Endothelial cell (in vitro differentiated cells): ENCODE data around the gene NAALADL2. TPM values are rescaled to one million over a fixed set of nuclear protein-coding genes. Genes with fewer than 3 reads are reported as not detected.

ENCODE experiments used
- DNase-seq: peaks from one replicate; pipeline ENCODE4 v3.0.0; 2021; ENCODE audit warnings: low spot score
- H3K27ac Mint-ChIP-seq: one replicate; pipeline ENCODE4 v1.8.0; 2021; ENCODE audit warnings: mixed read lengths, inconsistent platforms; ENCODE audit not compliant: unreplicated experiment
- H3K27me3 Mint-ChIP-seq: one replicate; pipeline ENCODE4 v1.8.0; 2021; ENCODE audit warnings: mild to moderate bottlenecking, moderate library complexity, mixed read lengths, inconsistent platforms; ENCODE audit not compliant: unreplicated experiment
- H3K36me3 Mint-ChIP-seq: one replicate; pipeline ENCODE4 v1.8.0; 2021; ENCODE audit warnings: mild to moderate bottlenecking, low read depth, mixed read lengths, inconsistent platforms; ENCODE audit not compliant: unreplicated experiment
- H3K4me1 Mint-ChIP-seq: one replicate; pipeline ENCODE4 v1.8.0; 2021; ENCODE audit warnings: mild to moderate bottlenecking, mixed read lengths, inconsistent platforms; ENCODE audit not compliant: unreplicated experiment
- H3K4me3 Mint-ChIP-seq: one replicate; pipeline ENCODE4 v1.8.0; 2021; ENCODE audit warnings: mild to moderate bottlenecking, mixed read lengths, inconsistent platforms; ENCODE audit not compliant: unreplicated experiment
- H3K9me3 Mint-ChIP-seq: one replicate; pipeline ENCODE4 v1.8.0; 2021; ENCODE audit warnings: mixed read lengths, inconsistent platforms; ENCODE audit not compliant: unreplicated experiment
- total RNA-seq: library from RNA; stranded (reverse); fragmentation: NEBNext Ultra II Directional; extraction: Animal tissue kit (Norgen Biotek cat#: 25700); gene quantifications from one replicate; pipeline ENCODE4 v1.2.1, GENCODE V29; 2021; ENCODE audit not compliant: unreplicated experiment
- TF ChIP-seq, protein P1 (sequence below): fragments of 200-600 bp; sonication (generic); IDR thresholded peaks from one replicate; pipeline ENCODE4 v1.5.0; 2021; ENCODE audit warnings: antibody characterized with exemption; ENCODE audit not compliant: unreplicated experiment

The NAALADL2 gene
- total RNA-seq, 1 donor from 2014 or later: 3.5 TPM

DNA sequence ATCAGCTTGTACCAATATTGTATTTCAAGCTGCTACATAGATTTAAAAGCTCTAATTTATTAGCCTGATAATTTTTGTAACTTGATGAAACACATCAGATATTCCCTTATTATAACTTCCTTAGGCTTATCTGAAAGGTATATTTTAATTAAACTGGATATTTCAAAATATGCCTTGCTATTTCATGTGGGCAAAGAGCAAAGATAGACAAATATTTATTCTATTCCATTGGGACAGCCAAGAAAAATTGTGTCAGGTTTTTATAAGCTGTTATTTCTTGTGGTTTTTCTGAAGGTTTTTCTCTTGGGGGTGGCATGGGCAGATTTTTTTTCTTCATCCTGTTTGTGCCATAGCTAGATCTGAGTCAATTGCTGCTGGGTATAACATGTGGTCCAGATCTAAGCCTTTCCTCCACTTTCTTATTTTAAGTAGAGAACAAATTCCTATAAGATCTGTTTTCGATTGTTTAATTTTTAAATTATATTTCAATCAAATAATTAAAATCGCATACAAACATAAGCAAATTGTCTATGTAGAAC lies 249.5 kb downstream of the NAALADL2 start:
- no peak for DNase-seq
- no peaks in the 10 kb centered on the region for H3K36me3 Mint-ChIP-seq
- peaks cover 16% of the 10 kb centered on the region for H3K4me1 Mint-ChIP-seq
- TF ChIP-seq, protein P1, sequence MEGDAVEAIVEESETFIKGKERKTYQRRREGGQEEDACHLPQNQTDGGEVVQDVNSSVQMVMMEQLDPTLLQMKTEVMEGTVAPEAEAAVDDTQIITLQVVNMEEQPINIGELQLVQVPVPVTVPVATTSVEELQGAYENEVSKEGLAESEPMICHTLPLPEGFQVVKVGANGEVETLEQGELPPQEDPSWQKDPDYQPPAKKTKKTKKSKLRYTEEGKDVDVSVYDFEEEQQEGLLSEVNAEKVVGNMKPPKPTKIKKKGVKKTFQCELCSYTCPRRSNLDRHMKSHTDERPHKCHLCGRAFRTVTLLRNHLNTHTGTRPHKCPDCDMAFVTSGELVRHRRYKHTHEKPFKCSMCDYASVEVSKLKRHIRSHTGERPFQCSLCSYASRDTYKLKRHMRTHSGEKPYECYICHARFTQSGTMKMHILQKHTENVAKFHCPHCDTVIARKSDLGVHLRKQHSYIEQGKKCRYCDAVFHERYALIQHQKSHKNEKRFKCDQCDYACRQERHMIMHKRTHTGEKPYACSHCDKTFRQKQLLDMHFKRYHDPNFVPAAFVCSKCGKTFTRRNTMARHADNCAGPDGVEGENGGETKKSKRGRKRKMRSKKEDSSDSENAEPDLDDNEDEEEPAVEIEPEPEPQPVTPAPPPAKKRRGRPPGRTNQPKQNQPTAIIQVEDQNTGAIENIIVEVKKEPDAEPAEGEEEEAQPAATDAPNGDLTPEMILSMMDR: no peak
- H3K27me3 Mint-ChIP-seq: no peaks in the 10 kb centered on the region
- H3K4me3 Mint-ChIP-seq: no peak overlapping the region
- no peak overlapping the region for H3K27ac Mint-ChIP-seq
- H3K9me3 Mint-ChIP-seq: no peaks in the 10 kb centered on the region

DNA sequence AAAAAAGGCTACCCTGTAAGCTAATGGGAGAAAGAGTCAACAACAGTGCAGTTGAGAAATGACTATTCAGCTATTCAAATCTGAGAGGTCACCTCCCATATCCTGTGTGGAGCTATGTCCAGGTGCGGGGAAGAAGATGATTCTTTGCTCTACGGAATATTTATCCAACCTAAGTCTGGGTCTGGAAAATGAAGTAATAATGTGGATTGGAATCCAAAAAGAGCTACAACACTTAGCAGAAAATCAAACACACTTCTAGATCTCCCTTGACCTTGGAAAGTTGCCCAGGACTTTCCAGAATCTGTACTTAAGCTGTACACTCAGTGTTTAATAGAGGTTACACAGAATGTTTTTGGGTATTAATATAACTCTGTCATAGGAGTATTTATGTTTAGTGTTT lies 251.9 kb downstream of the NAALADL2 start:
- TF ChIP-seq, protein P1: no peak
- no peaks in the 10 kb centered on the region for H3K27me3 Mint-ChIP-seq
- no peaks in the 10 kb centered on the region for H3K36me3 Mint-ChIP-seq
- H3K4me1 Mint-ChIP-seq: peaks cover 4% of the 10 kb centered on the region
- H3K27ac Mint-ChIP-seq: no peak overlapping the region
- DNase-seq: no peak
- no peak overlapping the region for H3K4me3 Mint-ChIP-seq
- H3K9me3 Mint-ChIP-seq: no peaks in the 10 kb centered on the region

DNA sequence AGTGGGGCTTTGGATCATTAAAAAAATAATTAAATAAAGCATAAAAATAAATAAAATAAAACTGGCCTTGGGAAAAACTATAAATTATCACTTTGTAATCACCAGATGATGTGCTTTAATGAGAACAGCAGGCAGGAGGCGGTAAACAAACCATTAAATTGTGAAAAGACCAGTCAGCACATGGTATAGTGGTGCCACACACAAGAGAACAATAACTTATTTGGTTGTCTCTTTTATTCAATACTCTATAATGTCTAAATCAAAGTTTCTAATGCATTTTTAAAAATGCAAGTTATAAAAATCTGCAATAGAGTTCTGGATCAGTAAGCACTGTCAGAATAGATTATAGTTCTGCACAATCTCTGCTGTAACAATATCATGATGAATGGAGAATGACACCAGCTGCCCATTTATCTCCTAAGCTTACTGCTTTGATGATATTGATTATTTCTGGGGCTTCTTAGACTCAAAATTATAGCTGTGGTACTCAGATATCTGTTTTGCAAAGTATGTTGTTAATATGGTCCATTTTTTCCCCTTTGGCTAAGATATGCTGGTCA lies 259.3 kb downstream of the NAALADL2 start:
- Mint-ChIP-seq H3K4me3 (no peak overlapping the region), H3K36me3 (no peaks in the 10 kb centered on the region), H3K9me3 (no peaks in the 10 kb centered on the region), H3K4me1 (no peaks in the 10 kb centered on the region), H3K27me3 (no peaks in the 10 kb centered on the region), H3K27ac (no peak overlapping the region)
- no peak for DNase-seq
- TF ChIP-seq, protein P1: no peak

DNA sequence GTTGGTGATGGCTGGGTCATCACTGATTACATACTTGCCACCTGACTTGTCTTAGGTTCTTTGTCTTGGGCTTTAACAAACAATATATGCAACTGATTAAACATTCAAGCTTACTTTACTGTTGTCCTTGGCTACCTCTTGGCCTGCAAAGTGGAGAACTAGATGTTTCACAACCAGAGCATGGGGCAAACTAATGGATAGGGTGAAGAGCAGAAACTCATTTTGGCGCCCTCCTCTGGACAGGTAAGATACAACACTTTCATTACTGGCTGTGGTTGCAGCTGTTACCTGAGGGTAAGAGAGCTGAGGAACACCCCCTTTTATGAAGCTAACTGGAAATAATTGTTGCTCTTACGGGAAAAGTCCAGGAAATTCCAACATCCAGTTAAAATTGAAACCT lies 262.1 kb downstream of the NAALADL2 start:
- H3K27me3 Mint-ChIP-seq: no peaks in the 10 kb centered on the region
- TF ChIP-seq, protein P1: peak; percentile 49
- H3K36me3 Mint-ChIP-seq: no peaks in the 10 kb centered on the region
- H3K9me3 Mint-ChIP-seq: no peaks in the 10 kb centered on the region
- H3K4me3 Mint-ChIP-seq: no peak overlapping the region
- H3K27ac Mint-ChIP-seq: no peak overlapping the region
- no peaks in the 10 kb centered on the region for H3K4me1 Mint-ChIP-seq
- DNase-seq: no peak

DNA sequence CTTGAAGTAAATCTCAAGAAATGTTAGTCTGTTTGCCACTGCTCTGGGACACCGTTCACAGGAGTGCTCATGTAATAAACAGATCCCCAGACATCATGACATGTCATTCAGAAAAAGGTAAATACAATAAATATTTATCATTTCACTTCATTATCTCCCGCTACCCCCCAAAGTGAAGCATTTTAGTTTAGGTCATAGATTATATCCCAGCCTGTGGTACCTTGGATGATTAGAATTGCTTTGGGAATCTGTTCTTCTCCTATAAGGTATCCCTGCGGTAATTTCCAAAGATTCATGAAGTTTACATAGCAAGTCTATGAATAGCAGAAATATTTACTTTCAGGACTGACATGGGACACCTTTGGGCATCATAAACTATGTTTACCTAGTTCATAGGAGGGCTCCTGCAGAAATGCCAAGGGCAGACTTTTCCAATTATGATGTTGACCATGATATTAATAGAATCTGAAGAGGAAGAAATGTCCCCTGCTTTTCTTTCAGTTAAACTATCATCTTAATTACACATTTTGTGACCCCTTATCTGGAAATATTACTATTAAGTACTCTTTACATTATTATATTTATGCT lies 268.0 kb downstream of the NAALADL2 start:
- H3K27me3 Mint-ChIP-seq: no peaks in the 10 kb centered on the region
- DNase-seq: no peak
- H3K9me3 Mint-ChIP-seq: no peaks in the 10 kb centered on the region
- H3K4me3 Mint-ChIP-seq: no peak overlapping the region
- H3K27ac Mint-ChIP-seq: no peak overlapping the region
- TF ChIP-seq, protein P1: no peak
- H3K4me1 Mint-ChIP-seq: no peaks in the 10 kb centered on the region
- H3K36me3 Mint-ChIP-seq: no peaks in the 10 kb centered on the region
